Hematopoietic multipotent progenitor cell (in vitro differentiated cells): Measurements from ENCODE around the gene PDZD4. TPM values are rescaled to one million over a fixed set of nuclear protein-coding genes. Genes with fewer than 3 reads are reported as not detected.

ENCODE experiments used
- DNase-seq, 3 donors: peaks; one replicate each; pipeline ENCODE4 v3.0.0-alpha.2; 2011 to 2015; ENCODE audit warnings: low read depth in 2 of 3, low spot score in 2 of 3
- total RNA-seq: library from RNA; depleted of rRNA; stranded (reverse); fragments of >200 nt; gene quantifications from one replicate; pipeline ENCODE4 v1.2.3, GENCODE V29; 2012

PDZD4 gene
- total RNA-seq, 1 donor: under 0.01 TPM

DNA sequence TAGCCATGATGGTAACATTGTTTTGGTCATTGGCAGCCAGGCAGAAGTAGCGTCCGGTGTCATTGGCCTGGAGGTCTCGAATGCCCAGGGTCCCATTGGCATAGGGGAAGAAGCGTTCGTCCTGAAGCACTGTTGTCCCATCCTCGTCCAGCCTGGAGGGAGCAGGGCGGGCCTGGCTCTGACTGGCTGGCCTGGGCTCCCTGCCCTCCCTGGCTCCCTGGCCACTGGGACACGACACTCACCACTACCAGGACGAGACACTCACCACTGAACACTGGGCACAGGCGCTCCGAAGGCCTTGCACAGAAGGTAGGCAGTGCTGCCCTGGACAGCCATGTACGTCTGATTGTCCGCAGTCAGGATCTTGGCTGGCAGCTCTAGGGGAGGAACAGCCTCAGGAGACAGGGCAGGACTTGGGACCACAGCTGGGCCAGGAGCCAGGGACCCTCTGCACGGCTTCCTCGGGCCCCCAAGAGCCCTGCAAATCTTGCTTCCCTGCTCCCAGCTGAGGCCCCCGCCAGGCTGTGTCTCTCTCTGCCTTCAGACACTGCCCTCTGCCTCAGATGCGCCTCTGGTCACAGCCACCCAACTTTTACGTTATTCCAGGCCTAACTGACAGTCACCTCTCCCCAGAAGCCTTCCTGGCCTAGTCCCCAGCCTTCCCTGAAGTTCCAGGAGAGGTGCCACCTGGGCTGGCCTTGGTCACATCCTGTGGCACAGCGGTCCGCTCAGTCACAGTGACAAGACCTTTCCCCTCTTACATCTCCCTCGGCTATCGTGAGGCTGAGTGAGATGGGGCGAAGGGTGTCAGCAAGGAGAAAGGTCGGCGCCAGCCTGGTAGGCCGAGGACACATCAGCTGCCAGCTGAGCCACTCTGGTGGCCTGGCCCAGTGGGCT, 38.5 kb upstream of the PDZD4 start:
- no peak for DNase-seq

DNA sequence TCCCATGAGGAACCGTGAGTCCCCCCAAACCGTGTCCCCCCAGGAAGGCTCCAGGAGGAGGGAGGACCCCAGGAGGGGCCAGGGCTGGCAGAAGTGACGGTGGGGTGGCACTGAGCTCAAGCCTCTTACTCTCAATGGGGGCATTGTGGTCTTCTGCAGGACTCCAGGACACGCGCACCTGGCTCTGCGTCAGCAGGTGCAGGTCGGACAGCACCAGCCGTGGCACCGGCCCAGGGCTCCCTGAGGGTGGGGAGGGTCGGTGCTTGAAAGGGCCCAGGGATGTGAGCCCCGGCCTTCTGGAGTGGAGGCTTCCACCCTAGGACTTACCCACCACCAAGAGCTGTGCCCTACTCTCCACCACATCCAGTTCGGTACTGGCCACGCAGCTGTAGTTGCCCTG, 37.3 kb upstream of the PDZD4 start:
- no peak for DNase-seq

DNA sequence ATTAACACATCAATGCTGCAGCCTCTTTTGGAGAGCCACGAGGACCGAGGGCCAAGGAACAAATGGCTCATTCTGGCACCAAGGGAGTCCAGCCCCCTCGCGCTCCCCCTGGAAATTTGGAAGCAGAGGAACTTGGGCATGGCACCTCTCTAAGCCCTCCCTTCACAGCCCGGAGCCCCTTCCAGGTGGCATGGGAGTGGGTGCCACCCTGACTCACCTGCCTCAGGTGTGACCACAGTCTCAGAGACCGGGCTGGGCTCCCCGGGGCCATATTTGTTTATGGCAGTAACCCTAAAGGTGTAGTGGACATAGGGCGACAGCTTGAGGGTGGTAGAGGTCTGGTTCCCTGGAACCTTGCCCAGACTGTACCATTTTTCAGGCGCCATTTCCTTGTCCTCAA, 36.8 kb upstream of the PDZD4 start:
- no peak for DNase-seq

DNA sequence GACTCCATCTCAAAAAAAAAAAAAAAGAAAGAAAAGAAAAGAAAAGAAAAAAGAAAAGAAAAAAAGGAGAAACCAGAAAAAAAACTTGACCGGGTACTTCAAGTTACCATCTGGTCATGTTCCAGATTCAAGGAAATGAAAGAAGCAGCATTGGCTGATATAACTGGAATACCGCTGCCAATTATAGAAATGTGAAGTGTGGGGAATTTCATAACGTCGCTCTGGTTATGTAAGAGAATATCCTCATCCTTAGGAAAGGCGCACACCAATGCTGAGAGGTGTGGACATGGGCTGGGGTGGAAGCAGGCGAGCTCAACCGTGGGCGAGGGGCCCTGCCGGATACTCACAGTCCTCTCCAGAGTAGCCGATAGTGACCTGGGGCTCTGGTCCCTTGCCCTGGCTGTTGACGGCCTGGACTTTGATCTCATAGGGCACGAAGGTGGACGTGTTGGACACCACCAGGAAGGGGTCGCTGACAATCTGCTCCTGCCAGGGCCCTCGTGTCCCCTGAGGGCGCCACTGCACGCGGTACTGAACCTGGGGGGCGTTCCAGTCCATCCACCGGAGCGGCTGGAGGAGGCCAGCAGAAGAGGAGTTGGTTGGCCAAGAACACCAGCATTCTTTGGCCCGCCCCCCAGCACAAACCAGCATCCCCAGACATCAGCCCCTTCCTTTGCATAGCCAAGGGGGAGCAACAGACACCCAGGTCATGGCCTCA, 36.1 kb upstream of the PDZD4 start:
- DNase-seq: no peak

DNA sequence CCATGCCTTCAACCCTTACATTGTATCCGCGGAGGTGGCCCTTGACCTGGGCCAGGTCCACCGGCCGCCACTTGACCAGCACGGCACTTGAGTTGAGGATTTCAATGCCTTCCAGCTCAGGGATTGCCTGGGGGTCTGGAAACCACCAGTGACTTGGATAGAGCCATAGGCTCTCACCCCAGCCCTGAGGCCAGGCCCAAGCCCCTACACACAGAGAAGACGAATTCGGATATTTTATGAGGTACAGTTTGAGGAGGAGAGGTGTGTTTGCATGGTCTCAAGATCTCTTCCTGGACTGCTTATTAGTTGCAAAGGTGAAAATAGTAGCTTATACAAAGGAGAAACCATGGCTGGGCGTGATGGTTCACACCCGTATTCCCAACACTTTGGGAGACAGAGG, 35.3 kb upstream of the PDZD4 start:
- no peak for DNase-seq

DNA sequence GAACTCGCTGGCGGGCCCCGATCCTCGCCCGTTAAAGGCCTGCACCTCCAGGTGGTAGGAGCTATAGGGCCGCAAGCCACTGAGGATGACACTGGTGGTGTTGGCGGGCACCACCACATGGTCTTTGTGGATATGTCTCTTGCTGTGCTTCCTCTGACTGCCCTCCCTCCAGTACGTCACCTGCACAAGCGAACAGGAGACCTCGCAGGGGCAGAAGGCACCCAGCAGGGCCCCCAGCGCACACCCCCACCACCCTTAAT, 34.9 kb upstream of the PDZD4 start:
- DNase-seq: no peak

DNA sequence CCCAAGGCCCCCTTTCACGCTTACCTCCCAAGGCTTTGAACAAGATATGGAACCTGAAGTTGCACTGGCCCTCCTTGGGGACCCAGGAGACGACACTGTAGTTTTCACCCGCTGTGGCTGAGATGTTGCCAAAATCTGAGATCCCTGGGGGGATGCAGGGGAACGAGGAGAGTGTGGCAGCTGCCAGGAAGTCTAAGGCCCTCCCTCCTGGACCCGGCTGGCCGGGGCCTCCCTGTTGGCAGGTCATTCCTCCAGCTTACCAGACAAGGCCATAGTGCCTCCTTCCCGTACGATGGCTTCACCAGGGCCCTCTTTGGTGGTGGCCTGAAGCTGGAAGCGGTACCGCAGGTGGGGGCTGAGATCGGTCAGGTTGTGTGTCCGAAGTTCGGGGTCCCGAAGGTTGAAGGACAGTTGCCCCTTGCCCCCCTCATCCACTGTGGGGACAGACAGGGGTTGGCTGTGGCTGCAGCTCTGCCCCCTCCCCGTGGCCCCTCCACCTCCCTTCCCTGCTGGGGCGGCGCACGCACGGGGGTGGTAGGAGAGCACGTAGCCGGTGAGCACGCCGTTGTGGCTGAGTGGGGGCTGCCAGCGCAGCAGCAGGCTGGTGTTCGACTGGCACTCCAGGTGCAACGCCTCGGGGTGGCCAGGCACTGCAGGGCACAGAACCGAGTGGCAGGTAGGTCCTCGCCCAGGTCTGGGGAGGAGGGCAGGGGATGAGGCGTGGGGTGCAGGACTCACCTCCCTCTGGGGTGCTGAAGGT, 34.4 kb upstream of the PDZD4 start:
- DNase-seq: no peak

DNA sequence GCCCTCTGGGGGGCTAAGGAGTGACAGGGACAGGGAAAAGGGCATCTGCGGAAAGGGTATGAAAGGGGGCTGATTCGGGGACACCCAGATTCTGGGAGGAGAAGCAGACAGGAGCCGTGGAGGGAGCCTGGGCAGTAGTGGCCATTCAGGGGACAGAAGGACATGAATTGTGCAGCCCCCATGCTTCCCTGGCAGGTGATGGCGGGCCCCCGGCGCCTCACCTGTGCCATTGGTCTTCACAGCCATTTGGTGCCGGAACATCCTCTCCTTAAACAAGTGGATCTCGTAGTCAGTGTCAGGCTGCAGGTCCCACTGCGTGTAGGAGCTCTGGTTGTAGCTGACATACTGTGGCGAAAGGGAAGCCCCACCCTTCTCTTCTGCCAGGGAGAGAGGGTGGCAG, 33.8 kb upstream of the PDZD4 start:
- DNase-seq: no peak

DNA sequence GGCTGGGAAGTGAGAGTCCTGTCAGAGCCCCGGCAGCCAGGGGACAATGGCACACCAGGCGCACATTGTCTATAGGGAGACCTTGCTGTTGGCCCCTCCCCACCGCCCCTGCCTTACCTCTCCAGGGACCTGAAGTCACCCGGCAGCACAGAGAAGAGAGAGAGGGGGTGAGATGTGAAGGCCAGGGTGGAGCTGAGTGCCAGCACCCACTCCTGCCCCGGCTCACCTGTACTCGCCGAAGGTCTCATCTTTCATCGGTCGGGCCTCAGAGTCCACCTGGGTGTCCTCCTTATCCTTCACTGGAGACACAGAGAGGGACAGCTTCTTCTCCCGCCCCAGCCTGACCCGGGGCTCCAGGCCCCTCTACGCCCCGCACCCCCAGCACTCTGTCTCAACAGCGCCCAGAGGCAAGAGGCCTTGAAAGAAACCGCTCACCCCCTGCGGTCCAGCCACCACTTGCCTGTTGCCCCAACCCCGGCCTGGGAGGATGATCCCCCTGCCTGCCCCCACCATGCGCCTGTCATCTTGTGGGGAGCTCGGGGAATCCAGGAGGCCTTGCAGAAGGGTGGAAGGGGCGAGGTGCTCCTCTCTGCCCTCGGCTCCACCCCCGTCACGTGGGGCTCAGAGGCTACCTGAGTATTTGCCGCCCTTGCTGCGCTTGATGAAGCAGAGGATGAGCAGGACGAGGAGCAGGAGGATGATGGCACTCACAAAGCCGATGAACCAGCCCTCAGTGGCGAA, 33.1 kb upstream of the PDZD4 start:
- no peak for DNase-seq

DNA sequence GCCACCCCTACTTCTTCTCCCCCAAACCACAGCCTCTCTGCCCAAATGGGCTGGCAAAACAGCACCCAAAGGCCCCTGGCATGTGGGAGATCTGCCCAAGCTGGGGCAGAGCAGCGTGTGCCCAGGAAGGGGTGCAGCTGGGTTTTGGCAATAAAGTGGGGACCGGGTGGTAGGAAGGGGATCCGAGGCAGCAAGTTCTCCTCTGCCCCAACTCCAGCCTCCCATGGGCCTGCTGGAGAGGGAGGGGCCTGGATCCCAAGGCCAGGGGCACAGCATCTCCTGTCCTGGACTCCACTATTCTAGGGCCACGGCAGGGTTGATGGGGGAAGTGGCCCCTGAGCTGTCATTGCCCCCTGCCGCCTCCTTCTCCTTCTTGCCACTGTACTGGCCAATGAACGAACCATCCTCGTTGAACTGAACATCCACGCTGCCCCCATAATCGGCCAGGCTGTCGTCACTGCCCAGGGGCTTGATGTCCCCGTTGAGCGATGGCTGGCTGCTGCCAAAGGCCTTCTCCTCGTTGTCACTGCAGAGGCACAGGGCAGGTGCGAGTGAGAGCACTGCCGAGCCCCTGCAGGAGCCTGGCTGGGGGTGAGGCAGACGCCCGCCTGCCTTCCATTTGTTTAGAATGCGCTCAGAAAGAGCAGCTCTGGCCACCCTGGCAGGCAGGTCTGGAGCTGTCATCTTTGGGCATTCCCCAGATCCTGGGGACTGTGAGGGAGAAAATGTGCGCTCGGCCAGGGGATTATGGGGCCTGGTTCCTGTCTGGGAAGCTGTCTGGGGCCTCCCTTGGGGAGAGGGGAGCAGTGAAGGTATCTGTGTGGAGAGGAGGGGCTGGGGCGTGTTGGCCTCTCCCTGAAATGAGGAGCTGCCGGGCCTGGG, 32.3 kb upstream of the PDZD4 start:
- DNase-seq: no peak

DNA sequence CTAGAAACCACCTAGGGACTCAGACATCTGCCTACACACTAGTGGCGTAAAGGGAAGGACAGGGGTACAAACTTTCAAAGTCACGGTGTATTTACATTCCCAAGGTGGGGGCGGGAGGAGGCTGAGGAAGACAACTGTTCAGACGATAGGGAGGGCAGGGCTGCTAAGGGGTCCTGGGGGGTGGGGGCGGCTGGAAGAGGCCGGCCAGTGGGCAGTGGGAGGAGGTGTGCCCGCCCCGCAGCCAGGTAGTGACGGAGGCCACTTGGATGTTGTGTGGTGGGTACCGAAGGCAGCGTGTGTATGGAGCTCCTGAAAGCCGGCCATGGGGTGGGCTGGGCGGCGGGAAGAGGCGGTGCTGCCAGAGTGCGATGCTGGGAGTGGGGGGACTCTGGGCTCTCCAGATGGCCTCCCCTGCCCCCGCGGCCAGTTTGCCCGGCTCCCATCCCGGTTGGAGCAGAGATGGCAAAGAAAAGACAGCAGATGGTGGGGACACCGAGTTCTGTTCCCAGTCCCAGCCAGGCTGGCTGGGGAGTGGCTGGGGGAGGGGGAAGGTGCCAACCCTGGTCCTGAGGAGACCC, 31.5 kb upstream of the PDZD4 start:
- DNase-seq: no peak

DNA sequence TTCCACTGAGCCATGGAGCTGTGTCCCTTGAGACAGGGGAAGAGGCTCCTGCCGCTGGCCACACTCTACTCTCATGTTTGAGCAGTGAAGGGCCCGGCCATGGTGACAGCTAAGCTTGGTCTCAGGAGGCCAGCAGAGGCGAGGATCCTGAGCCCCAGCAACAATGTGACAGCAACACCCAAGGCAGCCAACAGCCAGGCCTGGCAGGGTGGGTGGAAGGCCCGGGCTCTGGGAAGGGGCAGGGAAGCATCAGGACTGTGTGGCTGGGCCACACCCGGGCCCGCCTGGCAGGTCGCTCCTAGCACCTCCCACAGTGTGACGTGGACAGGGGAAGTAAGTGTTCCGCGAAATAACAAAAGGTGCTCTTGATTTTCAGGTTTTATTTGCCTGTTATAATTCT, 30.8 kb upstream of the PDZD4 start:
- no peak for DNase-seq

DNA sequence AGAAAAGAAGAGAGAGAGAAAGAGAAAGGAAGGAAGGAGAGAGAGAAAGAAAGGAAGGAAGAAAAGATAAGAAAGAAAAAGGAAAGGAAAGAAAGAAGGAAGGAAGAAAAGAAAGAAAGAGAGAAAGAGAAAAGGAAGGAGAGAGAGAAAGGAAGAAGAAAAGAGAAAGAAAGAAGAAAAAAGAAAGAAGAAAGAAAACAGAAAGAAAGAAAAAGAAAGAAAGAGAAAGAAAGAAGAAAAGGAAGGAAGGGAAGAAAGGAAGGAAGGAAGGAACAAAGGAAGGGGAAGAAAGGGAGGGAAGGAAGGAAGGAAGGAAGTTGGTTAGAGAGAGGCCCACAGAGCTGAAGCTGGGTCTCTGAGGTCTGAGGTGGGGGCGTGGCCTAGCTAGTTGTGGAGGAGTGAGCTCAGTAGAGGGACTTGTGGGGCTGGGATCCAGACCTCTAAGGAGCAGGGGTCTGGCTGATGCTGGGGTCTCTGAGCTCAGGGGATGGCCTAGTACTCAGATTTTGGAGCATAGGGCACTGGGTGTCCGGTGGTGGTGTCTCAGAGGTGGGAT, 27.1 kb upstream of the PDZD4 start:
- DNase-seq: no peak

DNA sequence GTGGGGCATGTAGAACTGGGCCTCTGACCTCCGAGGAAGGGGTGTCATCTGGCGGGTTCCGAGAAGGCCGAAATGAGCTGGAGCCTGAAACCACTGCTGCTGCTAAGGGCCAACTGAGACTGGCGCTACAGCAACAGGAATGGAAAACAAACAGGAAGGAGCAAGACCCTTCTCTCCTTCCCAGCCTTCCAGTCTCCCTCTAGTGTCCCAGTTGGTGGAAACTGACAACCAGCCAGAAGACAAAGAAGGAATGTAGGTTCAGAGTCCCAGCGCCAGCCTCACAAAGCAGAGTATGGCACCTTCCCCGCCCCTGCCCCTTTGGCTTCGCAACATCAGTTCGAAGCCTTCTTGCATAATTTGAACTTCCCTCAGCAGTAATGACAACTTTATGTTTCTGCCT, 24.4 kb upstream of the PDZD4 start:
- DNase-seq: no peak

DNA sequence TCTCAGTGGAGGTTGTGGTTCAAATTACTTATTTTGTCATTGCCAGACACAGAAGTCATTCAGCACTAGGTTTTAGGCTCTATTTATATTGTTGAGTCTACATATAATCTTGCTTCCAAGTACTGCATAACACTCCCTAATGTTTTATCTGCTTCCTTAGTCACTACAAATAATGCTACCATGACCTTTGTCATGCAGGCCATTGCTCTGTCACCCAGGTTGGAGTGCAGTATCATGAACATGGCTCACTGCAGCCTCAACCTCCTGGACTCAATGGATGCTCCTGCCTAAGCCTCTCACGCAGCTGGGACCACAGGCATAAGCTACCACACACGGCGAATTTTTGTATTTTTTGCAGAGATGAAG, 23.5 kb upstream of the PDZD4 start:
- no peak for DNase-seq

DNA sequence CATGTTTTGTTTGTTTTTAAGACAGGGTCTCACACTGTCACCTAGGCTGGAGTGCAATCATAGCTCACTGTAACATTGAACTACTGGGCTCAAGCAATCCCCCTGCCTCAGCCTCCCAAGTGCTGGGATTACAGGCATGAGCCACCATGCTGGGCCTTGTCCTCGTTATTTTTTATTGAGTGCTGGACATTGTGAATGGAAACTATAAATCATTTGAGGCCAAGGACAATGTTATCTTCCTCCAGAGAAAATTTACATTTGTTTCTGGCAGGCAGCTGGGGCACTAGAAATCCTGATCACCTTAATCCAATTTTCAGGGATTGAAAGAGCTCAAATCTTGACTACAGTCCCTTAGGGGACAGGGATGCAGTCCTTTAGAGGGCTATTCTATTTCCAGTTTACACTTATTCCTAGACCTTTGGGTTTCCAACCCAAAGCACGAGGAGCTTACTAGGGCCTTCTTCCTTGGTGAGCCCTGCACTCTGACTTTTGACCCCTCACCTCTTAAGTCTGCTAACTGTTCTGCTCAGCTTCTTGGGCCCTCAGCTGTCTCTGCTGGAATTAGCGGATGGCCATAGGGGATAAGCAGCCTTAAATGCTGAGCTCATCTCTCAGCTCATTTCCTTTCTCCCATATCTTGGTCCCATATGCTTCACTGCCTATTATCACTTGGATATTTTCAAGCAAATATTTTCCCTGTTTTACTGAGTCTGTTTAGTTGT, 23.0 kb upstream of the PDZD4 start:
- no peak for DNase-seq

DNA sequence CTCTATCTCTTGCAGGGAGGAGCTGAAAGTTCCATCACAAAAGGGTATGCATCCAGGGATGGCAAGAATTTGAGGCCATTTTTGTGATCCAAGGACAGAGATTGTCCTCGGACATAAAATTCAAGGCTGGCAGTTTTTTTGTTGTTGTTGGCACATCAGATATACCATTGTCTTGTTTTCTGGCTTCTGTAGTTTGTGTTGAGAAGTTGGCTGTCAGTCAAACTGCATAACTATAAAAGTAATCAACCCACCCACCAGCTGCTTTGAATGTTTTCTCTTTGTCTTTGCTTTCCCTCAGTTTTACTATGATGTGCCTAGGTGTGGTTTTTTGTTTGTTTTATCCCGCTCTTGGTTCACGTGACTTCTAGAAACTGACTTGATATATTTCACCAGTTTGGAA, 21.6 kb upstream of the PDZD4 start:
- DNase-seq: no peak

DNA sequence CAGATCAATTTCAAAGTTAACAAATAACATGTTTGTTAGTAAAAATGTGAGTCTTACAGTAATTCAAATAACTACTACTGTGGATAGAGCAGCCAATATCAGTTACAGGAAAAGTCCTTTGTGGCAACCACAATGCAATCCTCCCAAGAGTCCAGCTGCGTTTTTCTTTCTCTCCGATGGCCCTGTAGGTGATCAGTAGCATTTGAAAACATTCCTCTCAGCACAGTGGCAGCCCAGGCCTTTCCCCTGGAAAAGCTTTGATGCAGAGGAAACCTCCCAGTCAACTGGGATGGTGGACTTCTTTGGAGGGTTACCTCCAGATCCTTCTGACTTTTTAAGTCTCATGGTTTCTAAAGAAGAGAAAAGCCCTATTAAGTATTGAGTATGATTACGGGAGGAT, 18.0 kb upstream of the PDZD4 start:
- DNase-seq: no peak

DNA sequence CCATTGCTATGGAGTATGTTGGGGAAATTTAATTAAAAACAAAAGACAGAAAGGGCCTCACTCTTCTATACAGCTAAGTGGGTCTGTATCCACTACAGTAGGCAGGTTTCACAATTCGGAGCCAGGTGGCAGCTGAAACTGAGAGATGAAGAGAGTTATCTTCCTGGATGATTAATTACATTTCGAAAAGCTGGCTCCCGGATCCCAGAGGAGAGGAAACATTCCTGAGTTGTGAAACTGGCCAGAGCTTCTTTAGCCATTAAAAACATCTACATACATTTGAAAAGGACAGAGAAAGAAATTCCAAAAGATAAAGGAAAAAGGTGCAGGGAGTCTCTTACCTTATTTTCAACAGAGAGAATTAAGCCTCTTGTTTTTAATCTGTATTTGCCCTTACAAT, 15.5 kb upstream of the PDZD4 start:
- no peak for DNase-seq
